Measurements from ENCODE around the gene CTSA. TPM values are rescaled to one million over a fixed set of nuclear protein-coding genes. Genes with fewer than 3 reads are reported as not detected.

Gene CTSA
- total RNA-seq, 1 donor from 2014 or later: 82.0 TPM

DNA sequence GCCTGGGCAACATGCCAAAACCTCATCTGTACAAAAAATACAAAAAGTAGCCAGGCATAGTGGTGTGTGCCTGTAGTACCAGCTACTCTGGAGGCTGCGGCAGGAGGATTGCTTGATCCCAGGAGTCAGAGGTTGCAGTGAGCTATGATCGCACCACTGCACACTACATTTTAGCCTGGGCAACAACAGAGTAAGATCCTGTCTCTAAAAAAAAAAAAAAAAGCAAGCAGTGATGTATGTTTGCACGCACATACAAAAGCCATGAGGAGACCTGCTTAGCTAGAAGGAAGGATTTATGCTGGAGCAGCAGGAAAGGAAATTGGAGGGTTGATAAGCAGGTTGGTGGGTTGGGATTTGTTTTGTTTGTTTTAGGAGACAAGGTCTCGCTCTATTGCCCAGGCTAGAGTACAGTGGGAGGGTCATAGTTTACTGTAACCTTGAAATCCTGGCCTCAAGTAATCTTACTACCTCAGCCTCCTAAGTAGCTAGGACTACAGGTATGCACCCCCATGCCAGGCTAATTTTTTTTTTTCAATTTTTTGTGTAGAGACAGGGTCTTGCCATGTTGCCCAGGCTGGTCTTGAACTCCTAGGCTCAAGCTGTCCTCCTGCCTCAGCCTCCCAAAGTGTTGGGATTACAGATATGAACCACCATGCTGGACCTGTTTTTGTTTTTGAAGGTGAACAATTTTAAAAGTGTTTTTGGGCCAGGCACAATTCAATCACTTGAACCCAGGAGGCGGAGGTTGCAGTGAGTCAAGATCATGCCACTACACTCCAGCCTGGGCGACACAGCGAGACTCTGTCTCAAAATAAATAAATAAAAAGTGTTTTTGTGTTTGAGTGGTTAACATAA is 29.7 kb upstream of the CTSA start:
- Histone ChIP-seq H3K27me3 (no peaks in the 10 kb centered on the region), H3K4me3 (no peak overlapping the region), H3K27ac (no peak overlapping the region), H3K4me1 (peaks cover 0 to 10% of the 10 kb centered on the region in 2 donors), H3K9me3 (no peaks in the 10 kb centered on the region), H3K36me3 (no peaks in the 10 kb centered on the region)
- TF ChIP-seq CTCF (IDR thresholded peaks at IDR 0.05): no peak
- intact Hi-C loops (cut with DNase I): no loop called here
- DNase-seq (ENCODE audit: low spot score in 2 of 2): no peak

GRCh38 chr20:45863543-45864470 is 27.3 kb upstream of the CTSA start:
- Histone ChIP-seq H3K36me3 (no peaks in the 10 kb centered on the region), H3K9me3 (no peaks in the 10 kb centered on the region), H3K27me3 (no peaks in the 10 kb centered on the region), H3K27ac (no peak overlapping the region), H3K4me3 (no peak overlapping the region), H3K4me1 (no peaks in the 10 kb centered on the region)
- no peak for TF ChIP-seq CTCF (IDR thresholded peaks at IDR 0.05)
- intact Hi-C loops (cut with DNase I): no loop called here
- no peak for DNase-seq (ENCODE audit: low spot score in 2 of 2)

DNA sequence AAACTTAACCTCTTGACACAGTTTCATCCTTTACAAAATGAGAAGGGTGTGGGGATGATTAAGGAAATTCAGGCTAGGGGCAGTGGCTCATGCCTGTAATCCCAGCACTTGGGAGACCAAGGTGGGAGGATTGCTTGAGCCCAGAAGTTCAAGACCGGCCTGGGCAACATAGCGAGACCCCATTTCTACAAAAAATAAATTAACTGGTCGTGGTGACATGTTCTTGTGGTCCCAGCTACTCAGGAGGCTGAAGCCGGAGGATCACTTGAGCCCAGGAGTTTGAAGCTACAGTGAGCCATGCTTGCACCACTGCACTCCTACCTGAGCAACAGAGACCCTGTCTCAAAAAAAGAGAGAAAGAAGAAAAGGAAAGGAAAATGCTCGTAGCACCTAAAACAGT is 24.7 kb upstream of the CTSA start:
- TF ChIP-seq CTCF (IDR thresholded peaks at IDR 0.05): no peak
- Histone ChIP-seq H3K4me1 (no peaks in the 10 kb centered on the region), H3K36me3 (no peaks in the 10 kb centered on the region), H3K9me3 (no peaks in the 10 kb centered on the region), H3K4me3 (no peak overlapping the region), H3K27ac (no peak overlapping the region), H3K27me3 (no peaks in the 10 kb centered on the region)
- DNase-seq (ENCODE audit: low spot score in 2 of 2): no peak
- intact Hi-C loops (cut with DNase I): no loop called here

- TF ChIP-seq CTCF (IDR thresholded peaks at IDR 0.05): no peak
- no peak for DNase-seq (ENCODE audit: low spot score in 2 of 2)
- H3K27me3 ChIP-seq: no peaks in the 10 kb centered on the region
- no peaks in the 10 kb centered on the region for H3K36me3 ChIP-seq
- no peak overlapping the region for H3K4me3 ChIP-seq
- intact Hi-C loops (cut with DNase I): no loop called here
- H3K4me1 ChIP-seq: no peaks in the 10 kb centered on the region
- H3K9me3 ChIP-seq: no peaks in the 10 kb centered on the region
- no peak overlapping the region for H3K27ac ChIP-seq
These were observed 23.9 kb upstream of the CTSA start for GRCh38 chr20:45867136-45867818.

DNA sequence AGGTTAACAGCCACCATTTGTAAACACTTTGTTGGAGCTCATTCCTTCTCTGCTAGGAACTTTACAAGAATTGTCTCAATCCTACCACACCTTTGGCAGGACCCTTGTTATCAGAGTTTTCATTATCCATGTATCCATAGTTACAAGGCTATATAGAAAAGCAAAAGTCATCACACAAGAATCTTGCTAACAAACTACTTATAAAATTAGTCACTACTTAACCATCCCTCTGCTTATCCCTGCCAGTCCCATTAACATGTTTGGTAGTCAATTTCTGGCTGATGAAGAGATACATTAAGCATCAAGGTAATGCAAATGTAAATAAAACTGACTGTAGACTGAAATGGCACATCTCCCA is 23.3 kb upstream of the CTSA start:
- intact Hi-C loops (cut with DNase I): no loop called here
- no peak overlapping the region for H3K27ac ChIP-seq
- H3K36me3 ChIP-seq: peaks cover 0 to 3% of the 10 kb centered on the region in 2 donors
- no peak for DNase-seq (ENCODE audit: low spot score in 2 of 2)
- H3K4me3 ChIP-seq: no peak overlapping the region
- H3K4me1 ChIP-seq: no peaks in the 10 kb centered on the region
- no peaks in the 10 kb centered on the region for H3K27me3 ChIP-seq
- no peaks in the 10 kb centered on the region for H3K9me3 ChIP-seq
- TF ChIP-seq CTCF (IDR thresholded peaks at IDR 0.05): no peak
